Measurements from ENCODE around the gene KIAA0825. TPM values are rescaled to one million over a fixed set of nuclear protein-coding genes. Genes with fewer than 3 reads are reported as not detected.

KIAA0825 gene
- total RNA-seq, 1 donor from 2014 or later: 0.99 TPM

DNA sequence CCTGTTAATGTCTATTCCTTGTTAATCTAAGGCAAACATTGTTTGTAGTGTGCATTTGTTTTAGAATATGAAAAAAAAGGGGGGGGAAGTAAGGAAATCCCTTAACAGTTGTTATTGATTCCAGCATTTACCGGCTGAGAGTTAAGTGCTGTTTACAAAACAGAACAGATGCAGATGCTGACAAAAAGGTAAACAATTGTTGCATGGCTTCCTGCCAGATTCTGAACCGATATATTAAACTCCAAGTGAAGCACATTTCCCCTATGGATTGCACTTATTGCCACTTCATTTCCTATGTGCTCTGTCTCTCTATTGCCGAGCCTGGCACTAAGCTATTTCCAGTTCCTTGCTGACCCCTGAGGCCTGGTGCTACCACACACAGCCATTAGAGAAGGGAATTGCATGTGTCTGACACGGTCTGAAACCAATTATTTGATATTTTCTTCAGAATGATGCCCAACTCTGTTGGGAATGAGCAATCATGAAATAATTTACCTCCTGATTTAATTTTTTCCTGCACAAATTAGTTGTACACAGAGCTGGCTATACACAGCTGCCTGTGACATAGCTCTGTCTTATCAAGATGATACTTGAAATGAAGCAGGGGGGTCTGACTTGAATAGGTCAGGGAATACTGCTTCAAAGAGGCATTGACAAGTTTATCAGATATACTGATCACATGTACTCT lies 109.8 kb downstream of the KIAA0825 start:
- no peak for DNase-seq (ENCODE audit: low read depth, low spot score)

DNA sequence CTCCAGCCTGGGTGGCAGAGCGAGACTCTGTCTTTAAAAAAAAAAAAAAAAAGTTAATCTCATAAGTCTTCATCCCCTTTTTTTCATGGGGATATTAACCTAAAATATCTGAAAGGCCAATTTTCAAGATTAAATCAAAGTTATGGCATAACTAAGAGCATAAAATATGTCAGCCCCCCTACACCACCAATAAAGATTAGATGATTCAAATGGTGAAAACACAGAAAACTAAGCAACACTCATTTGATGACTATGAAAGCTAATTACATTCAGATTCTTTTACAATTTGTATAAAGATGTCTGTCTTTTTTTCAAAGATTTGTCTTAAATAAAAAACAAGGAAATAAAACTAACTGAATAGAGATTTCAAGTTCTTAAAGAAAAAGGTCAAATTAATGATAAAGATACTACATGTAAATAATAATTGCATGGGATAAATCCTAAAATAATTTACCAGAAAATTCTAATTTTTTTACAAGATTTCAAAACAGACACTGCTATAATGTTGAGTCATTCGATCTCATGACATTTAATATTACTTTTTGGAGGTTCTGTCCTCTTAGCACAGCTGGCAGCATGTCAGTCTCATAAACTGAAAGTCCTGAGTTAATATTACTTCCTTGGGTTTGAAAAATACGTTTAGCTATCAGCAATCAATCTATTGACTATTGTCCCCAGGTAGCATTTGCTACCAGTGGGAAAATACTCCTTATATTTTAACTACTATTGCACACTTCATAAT lies 112.9 kb downstream of the KIAA0825 start:
- no peak for DNase-seq (ENCODE audit: low read depth, low spot score)

GRCh38 chr5:94503677-94504076 lies 114.7 kb downstream of the KIAA0825 start:
- DNase-seq (ENCODE audit: low read depth, low spot score): no peak

DNA sequence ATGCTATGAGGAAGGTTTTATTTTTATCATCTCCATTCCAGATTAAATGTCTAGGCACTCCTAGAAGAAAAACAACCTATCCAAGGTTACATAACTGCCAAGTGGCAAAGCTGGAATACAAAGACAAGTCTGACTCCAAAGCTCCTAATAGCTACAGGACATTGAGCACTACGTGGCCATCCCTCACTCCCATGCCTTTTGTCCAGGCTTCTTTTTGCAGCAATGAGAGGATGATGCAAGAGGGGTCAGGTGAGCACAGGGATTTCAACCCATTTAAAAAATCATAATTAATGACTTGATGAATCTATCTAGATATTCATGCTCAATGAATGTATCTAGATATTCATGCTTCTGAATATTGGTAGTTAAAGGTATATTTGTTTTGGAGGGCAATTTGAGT lies 117.0 kb downstream of the KIAA0825 start:
- no peak for DNase-seq (ENCODE audit: low read depth, low spot score)

DNA sequence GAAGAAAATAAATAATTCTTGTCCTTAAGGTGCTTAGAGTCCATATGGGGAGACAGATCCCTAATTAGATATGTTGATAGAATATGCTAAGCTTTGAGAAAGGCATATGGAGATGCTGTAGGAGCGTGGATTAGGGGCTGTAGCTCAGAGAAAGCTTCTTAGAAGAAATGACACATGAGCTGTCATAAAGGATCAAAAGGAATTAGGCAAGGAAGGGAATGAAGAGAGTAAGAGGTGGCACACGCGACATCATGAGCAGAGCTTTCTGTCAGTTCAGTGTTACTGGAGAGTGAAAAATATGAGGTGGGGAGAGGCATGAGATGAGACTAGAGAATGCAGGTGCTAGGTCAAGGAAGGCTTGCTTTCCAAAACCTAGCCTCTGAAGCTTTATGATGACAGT lies 118.6 kb downstream of the KIAA0825 start:
- no peak for DNase-seq (ENCODE audit: low read depth, low spot score)

DNA sequence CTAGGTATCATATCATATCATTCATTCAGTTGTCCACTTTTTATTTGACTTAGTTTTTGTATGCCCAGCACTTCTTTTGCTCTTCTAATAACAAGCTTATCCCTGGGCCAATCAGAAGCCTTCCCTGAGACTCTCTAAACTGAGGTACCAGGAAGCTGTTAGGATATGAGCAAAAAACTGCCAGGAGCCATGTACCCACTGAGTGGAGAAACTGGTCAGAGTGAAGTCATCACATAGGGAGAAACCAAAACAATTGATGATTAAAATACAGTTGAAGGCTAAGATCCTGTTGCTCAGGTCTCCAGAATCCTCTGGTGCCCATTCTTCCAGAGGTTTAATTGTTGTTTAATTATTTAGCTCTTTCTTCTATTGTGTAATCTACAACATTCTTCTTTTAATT lies 120.2 kb downstream of the KIAA0825 start:
- no peak for DNase-seq (ENCODE audit: low read depth, low spot score)

DNA sequence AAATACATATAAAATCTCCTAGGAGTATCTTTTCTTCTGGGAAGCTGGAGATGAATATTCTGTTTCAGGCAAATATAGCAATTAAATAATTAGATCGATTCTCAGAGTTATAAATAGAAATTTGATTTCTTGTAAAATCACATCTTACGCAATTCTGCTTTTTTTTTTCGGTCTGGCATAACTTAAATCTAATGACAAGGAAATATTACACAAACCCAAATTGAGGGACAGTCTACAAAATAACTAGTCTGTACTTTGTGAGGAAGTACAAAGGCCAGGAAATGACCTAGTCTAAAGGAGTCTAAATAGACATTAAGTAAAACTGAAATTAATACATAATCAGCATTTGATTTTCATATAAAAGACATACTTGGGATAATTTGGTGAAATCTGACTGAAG lies 133.3 kb downstream of the KIAA0825 start:
- no peak for DNase-seq (ENCODE audit: low read depth, low spot score)

GRCh38 chr5:94481059-94481458 lies 137.3 kb downstream of the KIAA0825 start:
- DNase-seq (ENCODE audit: low read depth, low spot score): no peak

GRCh38 chr5:94480486-94480885 lies 137.9 kb downstream of the KIAA0825 start:
- DNase-seq (ENCODE audit: low read depth, low spot score): no peak

DNA sequence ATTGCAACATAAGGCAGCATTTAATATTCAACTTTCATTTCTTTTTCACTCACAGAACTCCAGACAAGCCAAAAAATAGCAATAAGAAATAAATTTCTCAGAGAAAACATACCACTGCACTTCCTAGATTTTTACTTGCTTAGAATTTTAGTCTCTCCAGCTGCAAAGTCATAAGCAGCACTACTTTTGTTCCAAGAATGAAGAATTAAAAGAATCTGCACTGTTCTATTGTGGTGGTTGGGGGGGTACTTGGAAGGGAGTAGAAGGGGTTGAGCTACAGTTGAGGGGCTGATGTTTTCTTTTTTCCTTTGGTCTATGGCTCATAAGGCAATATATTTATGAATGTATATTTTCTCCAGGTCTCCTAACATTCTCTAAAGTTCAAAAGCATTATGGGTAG lies 144.5 kb downstream of the KIAA0825 start:
- no peak for DNase-seq (ENCODE audit: low read depth, low spot score)

DNA sequence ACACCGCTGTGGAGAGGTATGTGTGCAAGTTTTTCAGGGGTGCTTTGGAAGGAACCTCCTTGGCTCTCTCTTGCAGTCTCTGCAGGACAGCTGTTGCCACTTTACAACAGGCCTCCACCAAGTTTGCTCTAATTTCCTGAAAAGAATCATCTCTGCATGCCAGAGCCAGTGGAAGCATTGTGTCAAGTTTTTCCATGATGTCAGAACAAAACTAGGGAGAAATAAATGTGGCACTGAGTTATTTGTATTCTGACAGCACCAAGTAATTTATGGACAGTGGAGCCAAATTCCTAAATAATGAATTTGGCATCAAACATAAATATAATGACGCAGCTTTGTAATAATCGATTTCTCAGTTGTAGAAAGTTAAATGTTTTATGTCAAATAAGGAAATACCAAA lies 146.9 kb downstream of the KIAA0825 start:
- no peak for DNase-seq (ENCODE audit: low read depth, low spot score)

DNA sequence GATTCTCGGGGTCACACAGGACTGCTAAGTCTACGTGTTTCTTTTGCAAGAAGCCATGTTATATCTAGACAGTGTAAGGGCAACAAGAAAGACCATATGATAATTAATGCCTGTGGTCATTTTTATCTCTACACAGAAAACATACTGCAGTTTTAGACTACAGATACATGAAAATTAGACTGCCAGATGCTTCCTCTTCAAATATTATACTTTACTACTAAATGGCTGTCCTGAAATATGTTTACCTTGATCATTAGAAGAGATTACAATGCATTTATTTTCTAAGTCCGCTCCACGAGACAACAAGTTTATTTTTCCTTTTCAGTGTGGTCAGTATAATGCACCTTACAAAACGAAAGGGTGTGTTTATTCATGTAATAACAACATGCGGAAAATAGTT lies 147.6 kb downstream of the KIAA0825 start:
- DNase-seq (ENCODE audit: low read depth, low spot score): no peak

DNA sequence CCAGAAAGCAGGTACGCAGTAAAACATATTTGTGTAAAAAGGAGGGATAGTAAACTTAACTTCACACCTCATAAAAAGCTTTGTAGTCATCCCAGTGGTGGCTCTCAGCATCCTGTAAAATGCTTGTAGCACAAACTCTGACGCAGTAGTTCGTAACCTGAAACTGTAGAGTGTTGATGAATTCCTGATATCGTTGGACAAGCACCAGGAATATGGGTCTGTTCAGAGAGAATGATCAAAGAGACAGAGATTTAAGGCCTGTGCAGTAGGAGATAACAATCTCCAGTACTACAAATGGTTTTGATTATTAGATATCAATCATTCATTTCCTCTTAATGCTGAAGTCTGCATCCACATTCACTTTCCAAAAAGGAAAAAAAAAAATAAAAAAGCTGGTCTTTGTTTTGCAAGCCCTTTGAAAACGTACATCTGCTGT lies 148.5 kb downstream of the KIAA0825 start:
- DNase-seq (ENCODE audit: low read depth, low spot score): no peak

- DNase-seq (ENCODE audit: low read depth, low spot score): no peak
Observed at GRCh38 chr5:94467954-94468930, 150.2 kb downstream of the KIAA0825 start.

DNA sequence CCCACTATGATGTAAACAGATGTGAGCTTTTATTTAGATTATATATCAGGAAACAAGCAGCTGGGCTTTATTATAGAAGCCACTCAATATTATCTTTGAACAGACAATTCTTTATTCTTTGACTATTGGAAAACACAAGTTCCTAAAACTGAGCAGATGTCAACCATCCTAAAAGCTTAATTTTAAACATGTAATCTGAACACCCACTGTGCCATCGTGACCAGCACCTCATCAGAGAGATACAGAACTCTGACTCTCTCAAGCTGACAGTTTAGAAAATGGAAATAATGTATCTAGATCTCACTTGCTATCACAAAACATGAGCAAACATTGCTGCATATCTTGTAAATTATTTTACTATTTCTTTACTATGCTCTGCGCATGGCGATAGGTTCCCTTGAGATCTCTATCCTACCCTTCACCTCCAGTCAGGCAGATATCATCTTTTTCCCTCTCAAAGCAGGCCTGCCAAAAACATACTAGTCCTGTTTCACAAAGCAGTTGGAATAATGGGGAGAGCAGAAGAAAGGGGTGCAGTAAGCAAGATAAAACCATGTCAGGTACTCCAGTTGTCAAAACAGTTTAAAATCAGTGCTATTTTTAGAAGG lies 151.0 kb downstream of the KIAA0825 start:
- DNase-seq (ENCODE audit: low read depth, low spot score): no peak

- no peak for DNase-seq (ENCODE audit: low read depth, low spot score)
Observed at GRCh38 chr5:94463739-94464138, 154.7 kb downstream of the KIAA0825 start.

DNA sequence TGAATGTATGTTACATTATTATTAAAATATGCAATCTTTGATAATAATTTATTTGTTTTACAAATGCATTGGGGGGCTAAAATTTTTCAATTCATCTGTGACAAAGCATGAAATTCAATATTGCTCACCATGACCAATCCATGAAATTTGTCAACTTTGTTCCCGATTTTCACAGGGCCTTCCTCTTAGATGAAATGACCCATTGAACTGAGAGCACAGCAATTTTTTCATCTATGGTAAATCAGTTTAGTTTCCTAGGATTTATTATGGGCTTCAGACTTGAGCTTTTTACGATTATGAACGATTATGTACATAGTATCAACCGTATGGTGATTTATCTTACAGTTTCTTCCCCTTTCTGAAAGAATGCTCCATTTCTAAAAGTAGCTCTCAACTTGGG lies 157.3 kb downstream of the KIAA0825 start:
- no peak for DNase-seq (ENCODE audit: low read depth, low spot score)

DNA sequence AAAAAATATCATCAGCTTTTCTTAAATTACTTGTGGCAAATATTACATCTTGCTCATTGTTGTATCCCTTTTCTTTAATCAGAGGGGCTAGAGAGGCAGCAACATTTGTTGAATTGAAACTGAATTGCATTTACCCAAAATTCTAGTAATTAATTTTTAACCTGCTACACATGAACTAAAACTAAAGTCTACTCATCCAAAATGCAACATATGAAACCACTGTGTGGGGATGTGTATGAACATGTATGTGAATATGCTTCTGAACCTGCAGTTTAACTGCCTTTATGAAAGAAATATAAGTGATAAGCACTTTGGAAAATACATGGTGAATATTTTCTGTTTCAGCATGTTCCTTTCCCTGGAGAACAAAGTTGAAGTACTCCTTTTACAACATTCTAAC lies 158.5 kb downstream of the KIAA0825 start:
- DNase-seq (ENCODE audit: low read depth, low spot score): no peak

DNA sequence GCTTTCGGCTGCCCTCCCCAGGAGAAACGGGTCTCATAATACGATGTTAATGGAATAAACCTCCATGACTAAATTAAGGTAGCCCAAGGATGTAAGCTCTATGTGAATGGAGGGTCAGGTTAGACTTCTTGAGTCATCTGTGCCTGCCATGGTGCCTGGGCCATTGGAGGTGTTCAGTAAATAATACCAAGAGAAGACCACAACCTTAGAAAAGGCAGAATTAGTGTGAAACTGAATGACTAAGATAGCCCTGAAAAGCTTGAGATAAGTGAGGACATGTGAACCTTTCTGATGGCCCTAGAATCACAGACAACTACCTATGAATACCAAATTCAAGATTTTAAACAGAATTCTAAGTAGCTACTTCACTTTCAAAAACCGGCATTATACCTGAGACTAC lies 160.6 kb downstream of the KIAA0825 start:
- no peak for DNase-seq (ENCODE audit: low read depth, low spot score)

GRCh38 chr5:94445726-94446125 lies 172.7 kb downstream of the KIAA0825 start:
- no peak for DNase-seq (ENCODE audit: low read depth, low spot score)

DNA sequence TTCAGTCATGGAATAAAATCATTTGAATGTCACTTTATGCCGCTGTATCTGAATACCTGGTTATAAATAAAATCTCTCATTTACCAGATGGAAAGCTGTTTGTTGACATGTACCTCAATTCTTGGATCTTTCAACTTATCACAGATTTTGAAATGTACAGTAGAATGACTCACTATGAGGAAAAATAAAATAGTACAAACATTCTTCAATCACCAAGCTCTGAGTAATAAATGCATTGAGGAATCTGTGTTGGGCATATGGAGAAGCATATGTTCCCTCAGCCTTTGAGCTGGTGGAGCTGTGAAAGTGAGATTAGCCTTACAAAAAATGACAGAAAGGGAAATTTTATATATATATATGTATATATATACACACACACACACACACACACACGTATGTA lies 175.4 kb downstream of the KIAA0825 start:
- no peak for DNase-seq (ENCODE audit: low read depth, low spot score)

GRCh38 chr5:94442076-94442475 lies 176.3 kb downstream of the KIAA0825 start:
- no peak for DNase-seq (ENCODE audit: low read depth, low spot score)
